ENCODE results near the gene ADGRV1.

Gene ADGRV1

DNA sequence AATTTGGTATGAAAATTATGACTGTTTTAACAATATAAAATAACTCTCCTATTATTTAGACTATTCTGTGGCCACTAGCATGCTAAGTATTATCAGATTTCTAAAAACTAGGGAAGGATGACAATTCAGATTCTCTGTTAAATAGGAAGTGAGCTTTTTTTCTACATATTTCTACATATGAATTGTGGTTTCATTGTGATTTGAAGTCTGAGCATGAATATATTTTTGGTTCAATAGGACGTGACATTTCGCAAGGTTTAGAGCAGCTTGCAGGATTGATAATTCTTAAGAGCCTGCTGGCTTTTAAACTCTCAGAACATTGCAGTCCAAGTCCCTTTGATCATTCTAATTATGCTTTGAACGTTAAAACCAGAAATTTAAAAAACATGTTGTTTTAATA lies 82.9 kb downstream of the ADGRV1 start:
- no peak for ATAC-seq (ENCODE audit: insufficient read depth, low read depth)

DNA sequence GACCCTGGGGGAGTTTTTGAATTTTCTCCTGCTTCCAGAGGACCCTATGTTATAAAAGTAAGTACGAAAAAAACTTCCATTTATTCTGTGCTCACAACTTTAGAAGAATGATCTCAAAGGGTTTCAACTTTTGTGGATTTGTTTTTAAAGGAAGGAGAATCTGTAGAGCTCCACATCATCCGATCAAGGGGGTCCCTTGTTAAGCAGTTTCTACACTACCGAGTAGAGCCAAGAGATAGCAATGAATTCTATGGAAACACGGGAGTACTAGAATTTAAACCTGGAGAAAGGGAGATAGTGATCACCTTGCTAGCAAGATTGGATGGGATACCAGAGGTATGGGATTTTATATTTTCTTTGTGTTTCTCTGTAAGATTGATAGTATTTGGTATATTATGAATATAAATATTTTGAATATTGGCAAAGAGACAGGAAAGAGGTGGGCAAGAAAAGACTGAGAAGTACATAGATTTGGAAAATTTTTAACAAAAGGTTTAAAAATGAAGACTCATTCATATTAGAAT lies 84.2 kb downstream of the ADGRV1 start:
- H3K9me3 ChIP-seq (ENCODE audit: insufficient read depth, low read length, severe bottlenecking) = no peaks in the 10 kb centered on the region
- H3K36me3 ChIP-seq (ENCODE audit: insufficient read depth, low read length) = no peaks in the 10 kb centered on the region
- H3K9ac ChIP-seq (ENCODE audit: low read depth, low read length) = no peak overlapping the region
- DNase-seq (no peak), ATAC-seq (ENCODE audit: insufficient read depth, low read depth) (no peak)
- no peaks in the 10 kb centered on the region for H4K20me1 ChIP-seq (ENCODE audit: insufficient read depth, low read length)
- H3K27me3 ChIP-seq (ENCODE audit: insufficient read depth, low read length, poor library complexity) = no peaks in the 10 kb centered on the region
- no peak overlapping the region for H2AFZ ChIP-seq (ENCODE audit: low read depth, low read length)
- no peaks in the 10 kb centered on the region for H3K4me1 ChIP-seq (ENCODE audit: insufficient read depth, low read length)
- no peak overlapping the region for H3K4me2 ChIP-seq (ENCODE audit: insufficient read depth, low read length)
- H3K79me2 ChIP-seq (ENCODE audit: insufficient read depth, low read length) = no peaks in the 10 kb centered on the region
- no peak overlapping the region for H3K4me3 ChIP-seq (ENCODE audit: low read depth in 1 of 2, low read length in 2 of 2)
- no peak overlapping the region for H3K27ac ChIP-seq (ENCODE audit: low read length)
- TF ChIP-seq, protein P1, sequence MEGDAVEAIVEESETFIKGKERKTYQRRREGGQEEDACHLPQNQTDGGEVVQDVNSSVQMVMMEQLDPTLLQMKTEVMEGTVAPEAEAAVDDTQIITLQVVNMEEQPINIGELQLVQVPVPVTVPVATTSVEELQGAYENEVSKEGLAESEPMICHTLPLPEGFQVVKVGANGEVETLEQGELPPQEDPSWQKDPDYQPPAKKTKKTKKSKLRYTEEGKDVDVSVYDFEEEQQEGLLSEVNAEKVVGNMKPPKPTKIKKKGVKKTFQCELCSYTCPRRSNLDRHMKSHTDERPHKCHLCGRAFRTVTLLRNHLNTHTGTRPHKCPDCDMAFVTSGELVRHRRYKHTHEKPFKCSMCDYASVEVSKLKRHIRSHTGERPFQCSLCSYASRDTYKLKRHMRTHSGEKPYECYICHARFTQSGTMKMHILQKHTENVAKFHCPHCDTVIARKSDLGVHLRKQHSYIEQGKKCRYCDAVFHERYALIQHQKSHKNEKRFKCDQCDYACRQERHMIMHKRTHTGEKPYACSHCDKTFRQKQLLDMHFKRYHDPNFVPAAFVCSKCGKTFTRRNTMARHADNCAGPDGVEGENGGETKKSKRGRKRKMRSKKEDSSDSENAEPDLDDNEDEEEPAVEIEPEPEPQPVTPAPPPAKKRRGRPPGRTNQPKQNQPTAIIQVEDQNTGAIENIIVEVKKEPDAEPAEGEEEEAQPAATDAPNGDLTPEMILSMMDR (IDR thresholded peaks at IDR 0.05; ENCODE audit: borderline replicate concordance, extremely low read depth, low read length, poor library complexity, severe bottlenecking) = no peak
- TF ChIP-seq EZH2 (IDR thresholded peaks at IDR 0.05; ENCODE audit: borderline replicate concordance, low read depth, low read length, severe bottlenecking) = no peak

More for the DNA sequence above, 82.9 kb downstream of the ADGRV1 start:
- Histone ChIP-seq H3K4me2 (ENCODE audit: insufficient read depth, low read length) (no peak overlapping the region), H3K27ac (ENCODE audit: low read length) (no peak overlapping the region), H3K4me3 (ENCODE audit: low read depth in 1 of 2, low read length in 2 of 2) (no peak overlapping the region), H3K27me3 (ENCODE audit: insufficient read depth, low read length, poor library complexity) (no peaks in the 10 kb centered on the region), H4K20me1 (ENCODE audit: insufficient read depth, low read length) (no peaks in the 10 kb centered on the region), H3K9ac (ENCODE audit: low read depth, low read length) (no peak overlapping the region), H3K9me3 (ENCODE audit: insufficient read depth, low read length, severe bottlenecking) (no peaks in the 10 kb centered on the region), H3K79me2 (ENCODE audit: insufficient read depth, low read length) (no peaks in the 10 kb centered on the region), H3K4me1 (ENCODE audit: insufficient read depth, low read length) (no peaks in the 10 kb centered on the region), H2AFZ (ENCODE audit: low read depth, low read length) (no peak overlapping the region), H3K36me3 (ENCODE audit: insufficient read depth, low read length) (no peaks in the 10 kb centered on the region)
- TF ChIP-seq, protein P1 (IDR thresholded peaks at IDR 0.05; ENCODE audit: borderline replicate concordance, extremely low read depth, low read length, poor library complexity, severe bottlenecking) = no peak
- TF ChIP-seq EZH2 (IDR thresholded peaks at IDR 0.05; ENCODE audit: borderline replicate concordance, low read depth, low read length, severe bottlenecking) = no peak
- DNase-seq = no peak

DNA sequence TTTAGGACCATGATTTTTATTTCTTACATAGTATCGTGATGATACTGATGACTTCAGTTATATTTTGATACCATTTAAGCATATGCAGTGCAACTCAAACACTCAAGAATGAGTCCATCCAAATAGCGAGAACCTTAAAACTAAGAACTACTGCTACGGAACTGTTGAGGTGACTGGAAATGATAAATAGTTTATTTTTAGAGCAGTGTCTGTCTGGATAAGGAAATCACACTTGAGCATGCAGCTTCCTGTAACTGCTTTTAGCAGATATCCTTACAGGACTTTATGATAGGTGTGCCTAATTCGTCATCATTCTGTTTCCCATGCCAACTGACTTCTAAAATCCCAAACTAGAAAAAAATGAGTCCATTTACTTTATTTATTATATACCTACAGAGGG lies 85.5 kb downstream of the ADGRV1 start:
- H3K27me3 ChIP-seq (ENCODE audit: insufficient read depth, low read length, poor library complexity) = no peaks in the 10 kb centered on the region
- no peak overlapping the region for H3K9ac ChIP-seq (ENCODE audit: low read depth, low read length)
- H3K9me3 ChIP-seq (ENCODE audit: insufficient read depth, low read length, severe bottlenecking) = no peaks in the 10 kb centered on the region
- ATAC-seq (ENCODE audit: insufficient read depth, low read depth) (no peak), DNase-seq (no peak)
- H3K36me3 ChIP-seq (ENCODE audit: insufficient read depth, low read length) = no peaks in the 10 kb centered on the region
- no peaks in the 10 kb centered on the region for H3K4me1 ChIP-seq (ENCODE audit: insufficient read depth, low read length)
- no peak overlapping the region for H3K27ac ChIP-seq (ENCODE audit: low read length)
- no peaks in the 10 kb centered on the region for H4K20me1 ChIP-seq (ENCODE audit: insufficient read depth, low read length)
- no peaks in the 10 kb centered on the region for H3K79me2 ChIP-seq (ENCODE audit: insufficient read depth, low read length)
- no peak for TF ChIP-seq EZH2 (IDR thresholded peaks at IDR 0.05; ENCODE audit: borderline replicate concordance, low read depth, low read length, severe bottlenecking)
- TF ChIP-seq, protein P1 (IDR thresholded peaks at IDR 0.05; ENCODE audit: borderline replicate concordance, extremely low read depth, low read length, poor library complexity, severe bottlenecking) = no peak
- no peak overlapping the region for H3K4me2 ChIP-seq (ENCODE audit: insufficient read depth, low read length)
- H3K4me3 ChIP-seq (ENCODE audit: low read depth in 1 of 2, low read length in 2 of 2) = no peak overlapping the region
- H2AFZ ChIP-seq (ENCODE audit: low read depth, low read length) = no peak overlapping the region

Measured in DND-41 (cell line).